GM18873 (cell line): ENCODE results near the gene PWP2.

Source experiments
- ATAC-seq: cut with Tn5 transposase; IDR thresholded peaks from one replicate; pipeline ENCODE4 v1.9.1; 2021; ENCODE audit warnings: mild to moderate bottlenecking, moderate library complexity, moderate number of reproducible peaks; ENCODE audit not compliant: unreplicated experiment, low FRiP score

The PWP2 gene

GRCh38 chr21:44107026-44107501, at the start of gene PWP2:
PWP2 (plus strand) TSS chr21:44107399; CDS start chr21:44107417, 18 bp downstream.
- peak; percentile 59 for ATAC-seq

- no peak for ATAC-seq
Measured at GRCh38 chr21:44057960-44058651, 49.1 kb upstream of the PWP2 start.

DNA sequence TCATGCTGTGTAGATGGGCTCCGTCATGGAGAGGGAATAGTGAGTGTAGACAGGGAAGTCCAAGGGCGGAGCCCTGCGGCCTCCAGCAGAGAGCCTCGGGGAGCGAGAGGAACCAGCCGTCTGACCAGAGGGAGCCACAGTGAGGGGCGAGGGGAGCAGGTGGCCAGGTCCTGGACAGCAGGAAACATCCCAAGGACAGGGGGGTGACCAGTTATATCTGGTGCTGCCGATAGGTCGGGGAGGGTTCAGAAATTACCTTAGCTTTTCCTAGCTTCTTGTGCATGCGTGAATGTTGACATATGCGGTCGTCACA, 48.6 kb upstream of the PWP2 start:
- no peak for ATAC-seq

DNA sequence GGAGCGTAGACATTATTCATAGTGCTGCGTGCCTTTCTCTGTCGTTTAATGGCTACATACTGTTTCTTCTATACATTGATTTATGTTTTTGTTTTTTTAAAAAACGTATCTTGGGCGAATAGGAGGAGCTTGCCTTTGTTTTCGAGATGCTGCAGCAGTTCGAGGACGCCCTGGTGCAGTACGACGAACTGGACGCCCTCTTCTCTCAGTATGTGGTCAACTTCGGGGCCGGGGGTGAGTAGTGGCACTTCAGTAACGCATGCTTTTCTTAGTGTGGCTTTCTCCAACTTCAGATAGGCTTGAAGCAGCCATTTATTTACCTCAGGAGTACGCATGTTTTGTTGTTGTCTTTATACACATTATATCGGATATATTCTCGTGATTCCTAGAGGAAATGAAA, 48.2 kb upstream of the PWP2 start:
- no peak for ATAC-seq

DNA sequence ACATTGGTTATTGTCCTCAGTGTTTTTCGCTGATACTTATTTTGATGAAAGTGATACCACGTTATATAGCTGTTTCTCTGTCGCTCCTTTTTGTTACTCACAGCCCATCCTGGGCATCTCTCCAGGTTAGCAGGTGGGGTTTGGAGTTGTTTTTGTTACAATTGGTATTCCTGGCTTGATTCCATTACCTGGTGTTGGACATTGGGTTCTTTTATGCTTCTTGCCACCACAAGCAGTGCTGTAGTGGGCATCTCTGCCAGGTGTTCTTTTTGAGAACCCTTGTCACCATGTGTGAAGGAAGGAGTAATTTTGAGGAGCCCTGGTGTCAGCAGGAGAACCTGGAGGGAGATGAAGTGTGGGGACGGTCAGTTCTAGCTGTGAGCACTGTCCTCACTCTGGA, 47.5 kb upstream of the PWP2 start:
- no peak for ATAC-seq

DNA sequence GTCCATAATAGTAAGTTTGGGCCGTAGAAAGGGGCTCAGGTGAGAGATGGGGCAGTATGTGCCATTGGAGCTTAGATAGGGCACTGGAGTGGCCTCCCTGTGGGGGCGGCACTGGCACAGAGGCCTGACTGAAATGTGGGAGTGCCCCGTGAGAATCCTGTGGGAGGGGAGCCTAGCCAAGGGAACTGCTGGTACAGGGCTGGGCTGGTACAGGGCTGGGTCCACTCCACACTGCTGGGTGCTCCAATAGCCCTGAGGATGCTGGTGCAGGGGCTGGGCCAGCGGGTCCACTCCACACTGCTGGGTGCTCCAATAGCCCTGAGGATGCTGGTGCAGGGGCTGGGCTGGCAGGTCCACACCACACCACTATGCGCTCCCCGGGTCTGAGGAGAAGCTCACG, 44.8 kb upstream of the PWP2 start:
- no peak for ATAC-seq

DNA sequence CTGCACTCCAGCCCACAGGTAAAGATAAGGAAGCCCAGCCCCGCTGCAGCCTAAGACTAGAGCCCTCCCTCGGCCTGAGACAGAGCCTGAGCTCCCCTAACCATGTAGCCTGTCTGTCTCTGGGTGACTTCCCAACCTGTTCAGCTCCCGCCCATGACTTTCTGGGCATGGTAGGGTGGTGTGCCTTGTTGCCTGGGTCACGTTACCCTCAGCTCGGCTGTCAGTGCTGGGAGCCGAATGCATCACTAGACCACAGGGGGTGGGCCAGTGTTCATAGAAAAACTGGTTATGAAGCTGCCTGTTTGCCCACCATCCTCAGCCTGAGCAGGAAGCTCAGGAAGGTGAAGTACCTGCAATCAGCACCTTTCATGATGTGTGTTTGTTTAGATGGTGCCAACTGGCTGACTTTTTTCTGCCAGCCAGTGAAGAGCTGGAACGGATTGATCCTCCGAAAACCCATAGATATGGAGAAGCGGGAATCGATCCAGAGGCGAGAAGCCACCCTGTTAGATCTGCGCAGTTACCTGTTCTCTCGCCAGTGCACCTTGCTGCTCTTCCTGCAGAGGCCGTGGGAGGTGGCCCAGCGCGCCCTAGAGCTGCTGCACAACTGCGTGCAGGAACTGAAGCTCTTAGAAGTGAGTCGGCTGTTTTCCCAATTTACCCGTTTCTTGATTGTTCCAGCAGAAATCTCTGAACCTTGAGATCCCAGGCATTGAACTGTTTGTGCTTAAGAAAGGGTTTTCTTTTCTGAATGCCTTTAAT, 43.9 kb upstream of the PWP2 start:
- ATAC-seq: no peak

DNA sequence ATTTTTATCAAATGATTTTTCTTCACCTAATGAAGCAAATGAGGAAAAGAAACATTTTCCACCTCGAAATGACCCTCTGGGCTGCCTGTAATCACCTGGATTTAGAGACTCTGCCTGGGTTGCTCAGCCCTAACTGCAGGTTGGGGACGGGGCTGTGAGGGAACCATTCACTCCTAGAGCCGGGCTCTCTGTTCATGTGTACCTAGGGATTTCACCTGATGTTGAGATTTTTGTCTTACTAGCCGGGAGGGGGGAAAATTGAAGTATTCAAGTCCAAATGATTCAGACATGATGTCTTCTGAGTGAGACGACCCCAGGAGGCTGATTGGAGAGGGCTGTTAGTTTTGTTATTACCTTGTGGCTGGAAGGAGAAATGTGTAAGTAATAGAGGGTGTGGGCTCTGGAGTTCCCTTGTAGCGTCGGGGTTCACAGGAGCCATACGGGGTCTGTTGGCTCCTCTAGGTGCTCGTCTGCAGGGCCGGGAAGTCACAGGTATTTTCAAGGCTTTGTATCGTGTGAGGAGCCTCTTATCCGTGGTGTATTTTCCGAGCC, 42.3 kb upstream of the PWP2 start:
- no peak for ATAC-seq

DNA sequence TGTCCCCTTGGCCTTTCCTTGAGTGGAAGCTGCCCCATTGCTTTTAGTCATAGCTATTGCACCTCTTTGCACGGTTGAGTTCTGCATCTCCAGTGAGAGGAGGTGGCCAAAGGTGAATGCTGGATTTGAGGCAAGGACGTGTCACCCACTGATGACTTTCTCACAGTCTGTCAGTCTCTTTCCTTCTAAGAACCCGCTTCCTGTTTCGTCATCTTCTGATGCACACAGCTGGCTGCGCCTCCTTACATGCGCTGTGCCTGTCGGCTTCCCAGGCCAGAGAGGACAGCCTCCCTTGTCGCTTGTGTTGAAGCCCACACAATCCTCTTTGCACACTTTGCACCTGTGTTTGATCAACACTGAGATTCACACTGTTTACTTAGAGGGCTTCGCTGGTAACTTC, 41.8 kb upstream of the PWP2 start:
- no peak for ATAC-seq

DNA sequence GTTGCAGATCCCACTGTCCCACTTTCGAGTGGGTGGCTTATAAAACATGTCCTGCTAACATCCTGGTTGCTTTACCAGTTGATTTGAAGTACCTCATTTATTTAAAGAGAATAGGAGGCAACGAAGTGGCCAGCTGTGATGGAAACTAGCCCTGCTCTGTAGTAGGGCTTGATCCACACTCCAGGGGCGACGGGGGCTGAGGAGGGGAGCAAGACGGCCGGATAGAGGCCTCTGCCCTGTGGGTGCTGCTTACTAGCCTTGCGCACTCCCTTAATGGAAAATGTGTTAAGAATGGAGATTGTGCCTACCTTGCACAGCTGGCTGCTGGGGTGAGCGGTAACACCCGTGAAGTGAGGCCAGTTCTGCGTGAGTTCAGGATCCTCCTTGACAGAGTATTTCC, 41.1 kb upstream of the PWP2 start:
- ATAC-seq: no peak

- ATAC-seq: no peak
Measured at GRCh38 chr21:44067011-44067839, 40.0 kb upstream of the PWP2 start.

GRCh38 chr21:44070391-44070790, 36.8 kb upstream of the PWP2 start:
- no peak for ATAC-seq

DNA sequence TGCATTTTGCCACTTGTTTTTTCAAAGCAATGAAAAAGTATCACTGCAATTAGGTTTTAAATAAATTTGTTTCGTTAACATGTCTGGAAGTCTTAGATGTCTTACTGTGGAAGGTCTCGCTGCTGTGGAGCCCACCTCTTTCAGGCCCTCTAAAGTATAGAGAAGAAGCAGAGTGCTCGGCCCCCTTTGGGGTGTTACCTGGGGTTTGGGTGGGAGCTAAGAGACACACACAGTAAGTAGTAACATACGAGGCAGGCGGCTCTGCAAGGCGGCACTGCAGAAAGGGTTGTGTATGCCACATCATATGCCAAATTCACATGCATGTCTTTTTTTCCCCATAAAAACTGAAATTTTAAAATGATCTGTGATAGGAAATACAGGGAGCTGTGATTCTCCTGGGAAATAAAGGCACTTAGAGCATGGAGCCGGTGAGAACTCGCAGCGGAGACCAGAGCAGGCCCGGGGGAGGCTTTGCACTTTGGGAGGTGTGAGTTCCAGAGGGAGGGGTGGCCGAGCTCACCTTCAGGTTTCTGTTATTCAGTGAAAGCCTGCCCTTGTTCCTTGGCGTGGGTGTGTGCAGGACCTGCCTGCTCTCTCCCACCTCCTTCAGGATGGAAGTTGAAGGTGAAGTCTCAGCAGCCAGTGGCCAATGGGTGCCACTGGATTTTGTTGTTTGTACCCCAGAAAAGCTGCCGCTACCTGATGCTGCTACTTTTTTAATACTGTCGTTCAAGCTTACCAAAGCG, 35.7 kb upstream of the PWP2 start:
- no peak for ATAC-seq

DNA sequence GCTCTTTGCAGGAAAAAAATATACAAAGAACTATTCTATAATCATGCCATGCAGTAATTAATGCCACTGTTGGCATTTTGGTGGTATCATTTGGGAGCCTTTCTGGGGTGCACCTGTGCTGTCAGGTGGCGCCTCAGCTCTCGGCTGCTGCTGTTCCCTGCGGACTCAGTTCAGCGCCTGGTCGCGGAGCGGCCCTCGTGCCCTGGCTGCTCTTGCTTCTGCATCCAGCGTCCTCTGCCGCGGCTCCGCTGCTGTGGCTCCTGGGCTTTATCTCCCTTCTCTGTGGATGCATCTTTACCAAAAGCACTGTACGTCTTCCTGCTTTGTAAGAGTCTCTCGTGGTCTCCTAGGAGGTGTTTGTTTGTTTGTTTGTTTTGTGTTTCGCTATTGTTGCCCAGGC, 35.1 kb upstream of the PWP2 start:
- ATAC-seq: no peak

GRCh38 chr21:44074315-44074958, 32.8 kb upstream of the PWP2 start:
- ATAC-seq: no peak

- no peak for ATAC-seq
Measured at GRCh38 chr21:44076316-44076715, 30.9 kb upstream of the PWP2 start.

- no peak for ATAC-seq
Measured at GRCh38 chr21:44078411-44078981, 28.7 kb upstream of the PWP2 start.

- ATAC-seq: no peak
Measured at GRCh38 chr21:44079446-44079845, 27.8 kb upstream of the PWP2 start.

DNA sequence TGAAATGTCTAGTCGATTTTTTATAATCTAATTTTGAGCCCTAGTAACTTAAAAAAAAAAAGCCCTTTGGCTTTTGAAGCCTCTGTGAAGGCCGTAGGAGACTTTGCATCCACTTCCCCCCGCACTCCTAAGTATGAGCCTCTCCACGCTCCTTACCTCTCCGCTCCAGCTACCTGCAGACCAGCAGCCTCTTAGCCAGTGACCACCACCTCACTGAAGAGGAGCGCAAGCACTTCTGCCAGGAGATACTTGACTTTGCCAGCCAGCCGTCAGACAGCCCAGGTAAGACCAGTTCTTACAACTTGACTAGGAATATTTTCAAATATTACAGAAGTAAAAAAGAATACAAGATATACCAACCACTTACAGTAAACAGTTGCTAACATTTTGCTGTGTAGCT, 27.4 kb upstream of the PWP2 start:
- ATAC-seq: no peak
